HCT116 (cell line): ENCODE data around the gene KRT79. TPM values are rescaled to one million over a fixed set of nuclear protein-coding genes. Genes with fewer than 3 reads are reported as not detected.

Experiments
- ATAC-seq: fragments of 200-7000 bp; cut with Tn5 transposase; 2 replicates; pipeline ENCODE4 v1.9.1; 2020; ENCODE audit warnings: mild to moderate bottlenecking, moderate library complexity
- BruUV-seq: library from RNA; stranded (reverse); fragments of 400-500 nt; replicated peaks from 2 replicates; lab custom pipeline; 2021; lab: Mats Ljungman, UMichigan
- CTCF ChIA-PET: fragments of 300-600 bp; sonication (Branson Sonifier 250); formaldehyde crosslinking; loops from one replicate; lab custom pipeline; 2021; ENCODE audit warnings: antibody characterized with exemption; lab: Charles Lee
- POLR2A ChIA-PET: fragments of 300-600, 350-600 bp; sonication (Branson Sonifier 250); formaldehyde crosslinking; loops from one replicate; lab custom pipeline; 2021; ENCODE audit warnings: antibody characterized with exemption; lab: Charles Lee
- RAD21 ChIA-PET, 2 experiments: fragments of 300-600 bp; sonication (Branson Sonifier 250); formaldehyde crosslinking; loops; one replicate each; lab custom pipeline; 2023; ENCODE audit warnings: low total read pairs in 2 of 2; ENCODE audit not compliant: uncharacterized antibody in 2 of 2, unreplicated experiment in 2 of 2, low non-redundant PET in 1 of 2; lab: Charles Lee
- DNase-seq: peaks from one replicate; pipeline ENCODE4 v3.0.0-alpha.2; 2010; ENCODE audit warnings: low read depth, low spot score
- H2AFZ ChIP-seq: fragments of 200-600 bp; shearing (Covaris generic), sonication (generic); 2 replicates; pipeline ENCODE4 v1.6.1; 2017; ENCODE audit warnings: low read depth, mixed run types, mixed read lengths, antibody characterized with exemption, low read length; ENCODE audit not compliant: poor library complexity, severe bottlenecking
- H3K27ac ChIP-seq: 2 replicates; pipeline ENCODE4 v1.5.1; 2012; ENCODE audit warnings: low read depth, low read length
- H3K27me3 ChIP-seq: fragments of 200-600 bp; sonication (generic); 2 replicates; pipeline ENCODE4 v1.6.1; 2016; ENCODE audit warnings: mixed run types, low read length, mixed read lengths; ENCODE audit not compliant: insufficient read depth
- H3K36me3 ChIP-seq, 2 experiments: fragments of 200-500 bp in 1 of 2; fragments of 200-600 bp in 1 of 2; sonication (Bioruptor generic) in 1 of 2; sonication (generic) in 1 of 2; 2 replicates each; pipeline versions ENCODE4 v1.5.1 to v1.6.1; 2014 to 2016; ENCODE audit warnings: low read length in 2 of 2, inconsistent platforms in 1 of 2, mixed read lengths in 1 of 2, mixed run types in 1 of 2; ENCODE audit not compliant: insufficient read depth in 2 of 2, control insufficient read depth in 1 of 2
- H3K4me1 ChIP-seq, 2 experiments: fragments of 200-600 bp in 1 of 2; sonication (generic) in 1 of 2; 2 replicates each; pipeline versions ENCODE4 v1.5.1 to v1.6.1; 2012 to 2017; ENCODE audit warnings: low read length in 2 of 2, inconsistent platforms in 1 of 2, mild to moderate bottlenecking in 1 of 2, mixed read lengths in 1 of 2, mixed run types in 1 of 2, moderate library complexity in 1 of 2; ENCODE audit not compliant: insufficient read depth in 2 of 2, control insufficient read depth in 1 of 2
- H3K4me2 ChIP-seq: fragments of 200-600 bp; sonication (generic); 2 replicates; pipeline ENCODE4 v1.6.1; 2017; ENCODE audit warnings: mixed run types, low read length, mixed read lengths
- H3K4me3 ChIP-seq, 2 experiments: fragments of 200-600 bp in 1 of 2; sonication (generic) in 1 of 2; replicated peaks in 1 of 2; 2 replicates each; pipeline ENCODE4 v1.5.1; 2011 to 2016; ENCODE audit warnings: low read length in 2 of 2, control low read depth in 1 of 2, low read depth in 1 of 2, mild to moderate bottlenecking in 1 of 2, mixed read lengths in 1 of 2, mixed run types in 1 of 2
- H3K79me2 ChIP-seq: fragments of 200-600 bp; sonication (generic); 2 replicates; pipeline ENCODE4 v1.6.1; 2017; ENCODE audit warnings: mild to moderate bottlenecking, mixed run types, low read length, moderate library complexity, mixed read lengths; ENCODE audit not compliant: insufficient read depth
- H3K9ac ChIP-seq: fragments of 200-600 bp; sonication (generic); 2 replicates; pipeline ENCODE4 v1.6.1; 2016; ENCODE audit warnings: low read length, mixed read lengths
- H3K9me2 ChIP-seq: fragments of 200-600 bp; sonication (generic), shearing (Covaris generic); 2 replicates; pipeline ENCODE4 v1.6.1; 2017; ENCODE audit warnings: mixed run types, mild to moderate bottlenecking, moderate library complexity; ENCODE audit not compliant: insufficient read depth
- H3K9me3 ChIP-seq, 2 experiments: fragments of 200-500 bp in 1 of 2; fragments of 200-600 bp in 1 of 2; sonication (Bioruptor generic) in 1 of 2; sonication (generic) in 1 of 2; 2 replicates each; pipeline ENCODE4 v1.6.1; 2014 to 2017; ENCODE audit warnings: low read length in 2 of 2, mixed read lengths in 2 of 2, inconsistent platforms in 1 of 2, low read depth in 1 of 2, mild to moderate bottlenecking in 1 of 2, mixed run types in 1 of 2, moderate library complexity in 1 of 2; ENCODE audit not compliant: control insufficient read depth in 1 of 2, insufficient read depth in 1 of 2
- H4K20me1 ChIP-seq: fragments of 200-600 bp; sonication (generic), shearing (Covaris generic); 2 replicates; pipeline ENCODE4 v1.6.1; 2017; ENCODE audit warnings: mixed run types, mild to moderate bottlenecking, moderate library complexity; ENCODE audit not compliant: insufficient read depth
- CBX3 ChIP-seq: IDR thresholded peaks from 2 replicates; pipeline ENCODE4 v1.6.1; 2012; ENCODE audit warnings: low read depth
- CEBPB ChIP-seq: IDR thresholded peaks from 2 replicates; pipeline ENCODE4 v1.6.1; 2012; ENCODE audit warnings: low read depth
- ELF1 ChIP-seq: IDR thresholded peaks from 2 replicates; pipeline ENCODE4 v1.6.1; 2012; ENCODE audit warnings: low read depth, borderline replicate concordance
- EZH2 ChIP-seq: fragments of 200-600 bp; sonication (generic); IDR thresholded peaks from 2 replicates; pipeline ENCODE4 v1.6.1; 2017; ENCODE audit warnings: antibody characterized with exemption, mixed run types
- EZH2phosphoT487 ChIP-seq: fragments of 200-600 bp; IDR thresholded peaks from 2 replicates; pipeline ENCODE4 v1.6.1; 2018; ENCODE audit warnings: antibody characterized with exemption, borderline replicate concordance
- JUND ChIP-seq: IDR thresholded peaks from 2 replicates; pipeline ENCODE4 v1.6.1; 2012
- SIN3A ChIP-seq: IDR thresholded peaks from 2 replicates; pipeline ENCODE4 v1.6.1; 2012; ENCODE audit warnings: low read depth
- SRF ChIP-seq: IDR thresholded peaks from 2 replicates; pipeline ENCODE4 v1.6.1; 2012; ENCODE audit warnings: low read depth
- TCF7L2 ChIP-seq: IDR thresholded peaks from 2 replicates; pipeline ENCODE4 v1.7.0; 2011; ENCODE audit warnings: borderline replicate concordance, inconsistent platforms; ENCODE audit not compliant: insufficient read depth, insufficient read length; ENCODE audit errors: extremely low read depth
- YY1 ChIP-seq: IDR thresholded peaks from 2 replicates; pipeline ENCODE4 v1.6.1; 2011; ENCODE audit warnings: low read length, low read depth, moderate library complexity, mild to moderate bottlenecking; ENCODE audit not compliant: insufficient replicate concordance; ENCODE audit errors: extremely low read depth
- intact Hi-C: fragments of 100-400 bp; cut with micrococcal nuclease; formaldehyde crosslinking; loops from 2 replicates; pipeline ENCODE4 v1.10.0; 2022
- total RNA-seq: library from RNA; stranded (reverse); gene quantifications from one replicate; pipeline ENCODE4 v1.2.1, GENCODE V29; 2021; ENCODE audit not compliant: unreplicated experiment
- TF ChIP-seq, protein P1 (sequence below), 3 experiments: fragments of 200-600 bp in 1 of 3; sonication (generic) in 1 of 3; IDR thresholded peaks in 2 of 3; conservative IDR thresholded peaks in 1 of 3; 2 replicates each; pipeline ENCODE4 v1.5.1; 2012 to 2017; ENCODE audit warnings: low read depth in 2 of 3, low read length in 2 of 3, antibody characterized with exemption in 1 of 3, borderline replicate concordance in 1 of 3, control low read depth in 1 of 3, mild to moderate bottlenecking in 1 of 3, mixed read lengths in 1 of 3, mixed run types in 1 of 3, moderate library complexity in 1 of 3; ENCODE audit not compliant: insufficient read depth in 1 of 3

Gene KRT79
- total RNA-seq, 1 experiment from 2014 or later = not detected

DNA sequence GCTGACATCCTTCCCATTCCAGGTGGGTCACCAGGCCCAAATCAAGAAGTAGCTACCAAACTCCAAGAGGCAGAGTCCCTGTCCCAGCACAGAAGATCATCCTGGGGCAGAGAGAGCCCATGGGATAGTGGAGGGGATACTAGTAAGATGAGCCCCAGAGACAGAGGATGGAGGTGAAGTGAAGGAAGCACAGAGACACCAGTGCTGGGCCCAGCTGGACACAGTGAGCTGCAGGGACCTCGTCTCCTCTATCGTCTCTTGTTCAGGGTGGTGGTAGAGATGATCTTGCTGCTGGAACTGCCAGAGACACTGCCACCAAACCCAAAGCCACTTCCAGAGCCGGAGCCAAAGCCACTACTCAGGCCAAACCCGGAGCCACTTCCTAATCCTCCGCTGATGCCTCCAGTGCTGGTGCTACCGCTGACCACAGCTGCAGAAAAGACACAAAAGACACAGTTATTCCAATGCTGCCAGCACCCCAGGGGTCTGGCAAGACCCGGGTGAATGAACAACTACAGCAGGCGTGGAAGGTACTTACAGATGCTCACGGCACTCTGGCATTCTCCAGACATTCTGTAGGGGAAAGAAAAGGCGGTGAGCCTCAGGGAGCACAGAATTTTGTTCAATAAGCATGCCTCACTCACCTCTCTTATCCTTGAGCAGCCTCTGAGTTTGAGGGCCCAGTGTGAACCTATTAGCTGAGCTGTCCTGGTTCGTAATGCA lies 27.1 kb downstream of the KRT79 start:
- H3K9me3 ChIP-seq = no peaks in the 10 kb centered on the region
- no peak overlapping the region for H3K9ac ChIP-seq
- no peak overlapping the region for H3K4me2 ChIP-seq
- TF ChIP-seq ELF1 = no peak
- no peak for TF ChIP-seq JUND
- TF ChIP-seq EZH2phosphoT487 = no peak
- no peak for TF ChIP-seq YY1
- TF ChIP-seq SIN3A = no peak
- no peak for TF ChIP-seq SRF
- no peak for TF ChIP-seq CBX3
- no peak for TF ChIP-seq EZH2
- no peak for TF ChIP-seq CEBPB
- no peak for TF ChIP-seq TCF7L2
- TF ChIP-seq, protein P1, sequence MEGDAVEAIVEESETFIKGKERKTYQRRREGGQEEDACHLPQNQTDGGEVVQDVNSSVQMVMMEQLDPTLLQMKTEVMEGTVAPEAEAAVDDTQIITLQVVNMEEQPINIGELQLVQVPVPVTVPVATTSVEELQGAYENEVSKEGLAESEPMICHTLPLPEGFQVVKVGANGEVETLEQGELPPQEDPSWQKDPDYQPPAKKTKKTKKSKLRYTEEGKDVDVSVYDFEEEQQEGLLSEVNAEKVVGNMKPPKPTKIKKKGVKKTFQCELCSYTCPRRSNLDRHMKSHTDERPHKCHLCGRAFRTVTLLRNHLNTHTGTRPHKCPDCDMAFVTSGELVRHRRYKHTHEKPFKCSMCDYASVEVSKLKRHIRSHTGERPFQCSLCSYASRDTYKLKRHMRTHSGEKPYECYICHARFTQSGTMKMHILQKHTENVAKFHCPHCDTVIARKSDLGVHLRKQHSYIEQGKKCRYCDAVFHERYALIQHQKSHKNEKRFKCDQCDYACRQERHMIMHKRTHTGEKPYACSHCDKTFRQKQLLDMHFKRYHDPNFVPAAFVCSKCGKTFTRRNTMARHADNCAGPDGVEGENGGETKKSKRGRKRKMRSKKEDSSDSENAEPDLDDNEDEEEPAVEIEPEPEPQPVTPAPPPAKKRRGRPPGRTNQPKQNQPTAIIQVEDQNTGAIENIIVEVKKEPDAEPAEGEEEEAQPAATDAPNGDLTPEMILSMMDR (IDR thresholded peaks at IDR 0.05 in 2 of 3, conservative IDR thresholded peaks at IDR 0.05 in 1 of 3; ENCODE audit: borderline replicate concordance in 1 of 3, insufficient read depth in 1 of 3, low read depth in 2 of 3, low read length in 2 of 3) = no peak
- TF ChIP-seq, all 23 proteins: peak for 0
- ChIA-PET CTCF (no interaction called here), RAD21 (no interaction called here), POLR2A (no interaction called here)
- Histone ChIP-seq H3K79me2 (no peaks in the 10 kb centered on the region), H3K27ac (no peak overlapping the region), H3K4me1 (peaks cover 0 to 6% of the 10 kb centered on the region in 2 experiments; a peak in 2 of 4 replicates), H3K9me2 (no peaks in the 10 kb centered on the region), H2AFZ (no peak overlapping the region), H3K27me3 (peaks cover 10% of the 10 kb centered on the region; the same call in 1 of the 2 replicates), H4K20me1 (no peaks in the 10 kb centered on the region), H3K4me3 (no peak overlapping the region), H3K36me3 (no peaks in the 10 kb centered on the region)
- no peak for ATAC-seq
- BruUV-seq = no TSS peak
- no peak for DNase-seq
- intact Hi-C loops = no loop called here
